ENCODE measurements around the gene SDK1. TPM values are rescaled to one million over a fixed set of nuclear protein-coding genes. Genes with fewer than 3 reads are reported as not detected.
"Not testable (repeated sequence)": the region's sequence is repeated elsewhere in the genome, so short reads cannot be mapped to it uniquely, and the experiment has no call there.

SDK1 gene
- total RNA-seq, 2 donors from 2014 or later = 1.3 to 2.6 TPM

DNA sequence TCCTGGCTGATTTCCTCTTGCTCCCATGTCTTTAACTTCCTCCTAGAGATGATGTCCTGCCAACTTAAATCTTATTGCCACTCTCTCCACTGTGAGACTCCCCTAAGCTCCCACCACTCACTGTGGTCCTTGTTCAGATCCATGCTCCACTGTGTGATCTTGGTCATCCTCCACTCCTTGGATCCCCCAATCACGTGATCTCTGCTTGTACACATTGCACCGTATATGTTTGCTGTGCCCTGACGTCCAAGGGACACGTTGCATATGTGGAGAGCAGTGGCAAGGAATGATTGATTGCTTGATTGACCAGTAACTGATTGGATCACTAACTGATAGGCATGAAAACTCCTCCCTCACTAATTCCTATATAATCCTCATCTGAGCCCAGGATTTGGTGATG is 395.1 kb downstream of the SDK1 start:
- DNase-seq = no peak

DNA sequence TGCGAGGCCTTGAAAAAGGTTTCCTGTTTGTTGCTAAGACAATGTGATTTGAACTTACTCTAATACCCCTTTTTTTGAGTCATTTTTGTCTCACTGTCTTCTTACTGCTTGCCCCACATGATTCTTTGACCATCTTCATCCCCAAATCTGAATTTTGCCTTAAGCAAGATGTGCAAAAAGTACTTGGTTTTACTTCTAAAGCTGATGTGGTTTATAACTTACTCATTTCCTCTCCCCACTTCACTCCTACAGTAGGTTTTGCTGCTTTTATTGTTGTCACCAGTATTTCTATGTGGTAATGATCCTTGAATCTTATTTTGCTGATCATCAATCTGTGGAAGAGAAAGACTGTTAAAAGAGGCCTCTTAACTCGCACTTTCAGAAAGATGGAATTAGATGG is 396.4 kb downstream of the SDK1 start:
- no peaks in the 10 kb centered on the region for H3K4me1 ChIP-seq
- no peaks in the 10 kb centered on the region for H3K9me3 ChIP-seq
- no peak overlapping the region for H3K4me3 ChIP-seq
- TF ChIP-seq, protein P1, sequence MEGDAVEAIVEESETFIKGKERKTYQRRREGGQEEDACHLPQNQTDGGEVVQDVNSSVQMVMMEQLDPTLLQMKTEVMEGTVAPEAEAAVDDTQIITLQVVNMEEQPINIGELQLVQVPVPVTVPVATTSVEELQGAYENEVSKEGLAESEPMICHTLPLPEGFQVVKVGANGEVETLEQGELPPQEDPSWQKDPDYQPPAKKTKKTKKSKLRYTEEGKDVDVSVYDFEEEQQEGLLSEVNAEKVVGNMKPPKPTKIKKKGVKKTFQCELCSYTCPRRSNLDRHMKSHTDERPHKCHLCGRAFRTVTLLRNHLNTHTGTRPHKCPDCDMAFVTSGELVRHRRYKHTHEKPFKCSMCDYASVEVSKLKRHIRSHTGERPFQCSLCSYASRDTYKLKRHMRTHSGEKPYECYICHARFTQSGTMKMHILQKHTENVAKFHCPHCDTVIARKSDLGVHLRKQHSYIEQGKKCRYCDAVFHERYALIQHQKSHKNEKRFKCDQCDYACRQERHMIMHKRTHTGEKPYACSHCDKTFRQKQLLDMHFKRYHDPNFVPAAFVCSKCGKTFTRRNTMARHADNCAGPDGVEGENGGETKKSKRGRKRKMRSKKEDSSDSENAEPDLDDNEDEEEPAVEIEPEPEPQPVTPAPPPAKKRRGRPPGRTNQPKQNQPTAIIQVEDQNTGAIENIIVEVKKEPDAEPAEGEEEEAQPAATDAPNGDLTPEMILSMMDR (IDR thresholded peaks at IDR 0.05) = no peak
- DNase-seq = no peak
- no peak overlapping the region for H3K9ac ChIP-seq (ENCODE audit: low read depth in 2 of 2, low read length in 2 of 2)
- H3K36me3 ChIP-seq = no peaks in the 10 kb centered on the region
- H3K27ac ChIP-seq = no peak overlapping the region
- intact Hi-C loops (cut with DNase I) = loop anchor here (2.0 kb wide), 1 partner anchor 199 kb away; no protein-coding TSS in a partner anchor
- no peaks in the 10 kb centered on the region for H3K27me3 ChIP-seq

More for the DNA sequence above, 395.1 kb downstream of the SDK1 start:
- Histone ChIP-seq H3K4me1 (no peaks in the 10 kb centered on the region), H3K4me3 (no peak overlapping the region), H3K27me3 (no peaks in the 10 kb centered on the region), H3K9me3 (no peaks in the 10 kb centered on the region), H3K9ac (ENCODE audit: low read depth in 2 of 2, low read length in 2 of 2) (no peak overlapping the region), H3K36me3 (no peaks in the 10 kb centered on the region), H3K27ac (no peak overlapping the region)
- TF ChIP-seq, protein P1 (IDR thresholded peaks at IDR 0.05) = no peak
- intact Hi-C loops (cut with DNase I) = loop anchor here (2.0 kb wide), 1 partner anchor 201 kb away; no protein-coding TSS in a partner anchor

DNA sequence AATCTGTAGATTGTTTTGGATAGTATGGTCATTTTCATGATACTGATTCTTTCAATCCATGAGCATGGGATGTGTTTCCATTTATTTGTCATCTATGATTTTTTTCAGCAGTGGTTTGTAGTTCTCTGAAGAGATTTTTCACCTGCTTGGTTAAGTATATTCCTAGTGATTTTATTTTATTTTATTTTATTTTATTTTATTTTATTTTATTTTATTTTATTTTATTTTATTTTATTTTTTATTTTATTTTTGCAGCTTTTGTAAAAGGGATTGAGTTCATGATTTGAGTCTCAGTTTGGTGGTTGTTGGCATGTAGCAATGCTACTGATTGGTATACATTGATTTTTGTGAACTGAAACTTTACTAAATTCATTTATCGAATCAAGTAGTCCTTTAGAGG is 404.2 kb downstream of the SDK1 start:
- Histone ChIP-seq H3K36me3 (no peaks in the 10 kb centered on the region), H3K4me3 (no peak overlapping the region), H3K4me1 (no peaks in the 10 kb centered on the region), H3K9me3 (no peaks in the 10 kb centered on the region), H3K27ac (no peak overlapping the region), H3K9ac (ENCODE audit: low read depth in 2 of 2, low read length in 2 of 2) (no peak overlapping the region), H3K27me3 (no peaks in the 10 kb centered on the region)
- TF ChIP-seq, protein P1 (IDR thresholded peaks at IDR 0.05) = no peak
- DNase-seq = no peak
- intact Hi-C loops (cut with DNase I) = no loop called here

DNA sequence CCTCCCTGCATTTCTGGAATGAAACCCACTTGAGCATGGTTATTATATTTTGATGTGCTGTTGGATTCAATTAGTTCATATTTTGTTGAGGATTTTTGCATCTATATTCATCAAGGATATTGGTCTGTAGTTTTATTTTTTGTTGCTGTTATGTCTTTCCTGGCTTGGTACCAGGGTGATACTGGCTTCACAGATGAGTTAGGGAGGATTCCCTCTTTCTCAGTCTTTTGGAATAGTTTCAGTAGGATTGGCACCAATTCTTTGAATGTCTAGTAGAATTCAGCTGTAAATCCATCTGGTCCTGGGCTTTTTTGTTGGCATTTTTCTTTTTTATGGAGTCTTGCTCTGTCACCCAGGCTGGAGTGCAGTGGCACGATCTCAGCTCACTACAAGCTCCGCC is 405.0 kb downstream of the SDK1 start:
- H3K9me3 ChIP-seq; H3K27ac ChIP-seq; H3K36me3 ChIP-seq; H3K4me1 ChIP-seq; DNase-seq; H3K27me3 ChIP-seq; intact Hi-C loops (cut with DNase I); H3K9ac ChIP-seq (ENCODE audit: low read depth in 2 of 2, low read length in 2 of 2); H3K4me3 ChIP-seq: not testable (repeated sequence)

DNA sequence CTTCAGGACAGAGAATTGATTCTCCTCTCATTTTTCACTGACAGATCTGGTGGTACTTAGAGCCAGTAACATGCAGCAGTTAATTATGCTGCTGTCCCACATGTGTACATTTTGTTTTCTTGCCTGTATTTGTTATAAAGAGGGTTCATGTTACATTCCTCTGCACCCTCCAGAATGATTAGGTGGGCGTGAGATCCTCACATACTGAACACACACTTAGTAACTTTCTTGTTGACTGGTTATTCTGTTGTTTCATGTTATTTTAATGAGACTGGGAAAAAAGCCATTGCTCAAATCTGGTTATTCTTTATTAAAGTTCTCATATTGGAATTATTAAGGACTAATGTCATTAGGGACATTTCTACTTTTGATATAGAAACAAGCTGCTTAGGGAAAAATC is 409.1 kb downstream of the SDK1 start:
- no peak overlapping the region for H3K9ac ChIP-seq (ENCODE audit: low read depth in 2 of 2, low read length in 2 of 2)
- TF ChIP-seq, protein P1 (IDR thresholded peaks at IDR 0.05) = no peak
- intact Hi-C loops (cut with DNase I) = loop anchor here (10.0 kb wide), 1 partner anchor 225 kb away; no protein-coding TSS in a partner anchor
- H3K27ac ChIP-seq = no peak overlapping the region
- no peak for DNase-seq
- H3K9me3 ChIP-seq = no peaks in the 10 kb centered on the region
- no peak overlapping the region for H3K4me3 ChIP-seq
- H3K36me3 ChIP-seq = no peaks in the 10 kb centered on the region
- H3K4me1 ChIP-seq = no peaks in the 10 kb centered on the region
- H3K27me3 ChIP-seq = no peaks in the 10 kb centered on the region

DNA sequence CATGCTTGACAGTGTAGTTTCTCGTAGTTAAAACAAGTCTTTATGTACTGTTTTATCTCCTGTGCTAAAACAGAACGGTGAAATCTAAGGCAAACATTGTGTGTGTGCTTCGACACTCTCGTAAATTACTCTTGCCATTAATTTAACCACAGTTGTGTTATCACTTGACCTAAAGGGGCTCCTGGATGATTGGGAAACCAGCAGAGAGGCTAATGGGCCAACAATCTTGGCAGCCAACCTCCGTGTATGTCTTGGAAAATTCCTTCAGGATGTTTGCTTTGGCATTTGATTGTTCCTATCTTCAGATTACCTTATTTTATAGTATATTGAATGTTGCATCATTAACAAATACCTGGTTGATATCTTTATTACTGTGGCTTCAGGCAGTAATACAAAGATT is 409.5 kb downstream of the SDK1 start:
- no peak overlapping the region for H3K4me3 ChIP-seq
- TF ChIP-seq, protein P1 (IDR thresholded peaks at IDR 0.05) = no peak
- H3K36me3 ChIP-seq = no peaks in the 10 kb centered on the region
- no peak for DNase-seq
- no peaks in the 10 kb centered on the region for H3K4me1 ChIP-seq
- H3K27me3 ChIP-seq = no peaks in the 10 kb centered on the region
- H3K9ac ChIP-seq (ENCODE audit: low read depth in 2 of 2, low read length in 2 of 2) = no peak overlapping the region
- H3K9me3 ChIP-seq = no peaks in the 10 kb centered on the region
- intact Hi-C loops (cut with DNase I) = loop anchor here (10.0 kb wide), 1 partner anchor 226 kb away; no protein-coding TSS in a partner anchor
- H3K27ac ChIP-seq = no peak overlapping the region

Data from colonic mucosa (tissue), 4 donors.